AG04449 (cell line): ENCODE results near the gene KRTAP10-5.

Experiments
- CTCF ChIA-PET: fragments of 350-600 bp; formaldehyde crosslinking; extraction: SDS; loops from one replicate; lab custom pipeline; 2021; ENCODE audit warnings: antibody characterized with exemption; lab: Yijun Ruan, JAX
- POLR2A ChIA-PET: fragments of 400-600, 350-600 bp; formaldehyde crosslinking; extraction: SDS; loops from one replicate; lab custom pipeline; 2020; ENCODE audit warnings: antibody characterized with exemption, inconsistent platforms; lab: Yijun Ruan, JAX
- DNase-seq: peaks from one replicate; pipeline ENCODE4 v3.0.0-alpha.2; 2010; ENCODE audit warnings: low read depth, low spot score
- H3K4me3 ChIP-seq: 2 replicates; pipeline ENCODE4 v1.5.1; 2011; ENCODE audit warnings: low read depth, mild to moderate bottlenecking, control low read depth, low read length
- TF ChIP-seq, protein P1 (sequence below): IDR thresholded peaks from one replicate; pipeline ENCODE4 v1.5.1; 2011; ENCODE audit warnings: mild to moderate bottlenecking, moderate library complexity, low read length, control low read depth, inconsistent platforms; ENCODE audit not compliant: insufficient read depth; ENCODE audit errors: missing control alignments

Gene KRTAP10-5

DNA sequence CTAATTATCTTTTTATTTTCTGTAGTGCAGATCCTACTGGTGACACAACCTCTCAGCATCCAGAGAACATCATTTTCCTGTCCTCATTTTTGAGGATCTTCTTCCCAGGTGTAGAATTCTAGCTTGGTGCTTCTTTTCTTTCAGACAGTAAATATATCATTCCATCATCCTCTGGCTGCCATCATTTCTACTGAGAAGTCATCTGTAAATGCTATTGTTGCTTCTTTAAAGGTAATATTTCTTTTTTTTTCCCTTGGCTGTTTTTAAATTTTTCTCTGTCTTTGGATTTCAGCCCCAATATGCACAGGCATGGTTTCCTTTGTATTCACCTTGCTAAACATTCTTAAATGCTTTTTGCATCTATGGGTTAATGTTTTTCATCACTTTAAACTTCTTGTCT, 43.2 kb upstream of the KRTAP10-5 start:
- ChIA-PET POLR2A (no interaction called here), CTCF (no interaction called here)
- no peak overlapping the region for H3K4me3 ChIP-seq
- TF ChIP-seq, protein P1, sequence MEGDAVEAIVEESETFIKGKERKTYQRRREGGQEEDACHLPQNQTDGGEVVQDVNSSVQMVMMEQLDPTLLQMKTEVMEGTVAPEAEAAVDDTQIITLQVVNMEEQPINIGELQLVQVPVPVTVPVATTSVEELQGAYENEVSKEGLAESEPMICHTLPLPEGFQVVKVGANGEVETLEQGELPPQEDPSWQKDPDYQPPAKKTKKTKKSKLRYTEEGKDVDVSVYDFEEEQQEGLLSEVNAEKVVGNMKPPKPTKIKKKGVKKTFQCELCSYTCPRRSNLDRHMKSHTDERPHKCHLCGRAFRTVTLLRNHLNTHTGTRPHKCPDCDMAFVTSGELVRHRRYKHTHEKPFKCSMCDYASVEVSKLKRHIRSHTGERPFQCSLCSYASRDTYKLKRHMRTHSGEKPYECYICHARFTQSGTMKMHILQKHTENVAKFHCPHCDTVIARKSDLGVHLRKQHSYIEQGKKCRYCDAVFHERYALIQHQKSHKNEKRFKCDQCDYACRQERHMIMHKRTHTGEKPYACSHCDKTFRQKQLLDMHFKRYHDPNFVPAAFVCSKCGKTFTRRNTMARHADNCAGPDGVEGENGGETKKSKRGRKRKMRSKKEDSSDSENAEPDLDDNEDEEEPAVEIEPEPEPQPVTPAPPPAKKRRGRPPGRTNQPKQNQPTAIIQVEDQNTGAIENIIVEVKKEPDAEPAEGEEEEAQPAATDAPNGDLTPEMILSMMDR, result no peak
- DNase-seq, result no peak

DNA sequence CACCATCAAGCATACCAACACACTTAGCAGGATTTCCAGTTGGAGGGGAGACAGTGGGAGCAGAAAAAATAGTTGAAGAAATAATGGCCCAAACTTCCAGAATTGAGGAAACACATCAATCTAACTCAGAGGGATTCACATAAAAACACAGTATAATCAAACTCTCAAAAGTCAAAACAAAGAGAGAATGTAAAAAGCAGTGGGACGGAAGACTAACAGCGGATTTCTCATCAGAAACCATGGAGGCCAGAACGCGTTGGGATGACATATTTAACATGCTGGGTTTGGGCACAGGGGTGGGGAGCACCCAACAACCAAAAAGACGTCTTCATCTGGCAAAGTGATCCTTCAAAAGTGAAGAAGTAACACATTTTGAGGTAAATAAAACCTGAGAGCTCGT, 39.5 kb upstream of the KRTAP10-5 start:
- H3K4me3 ChIP-seq, result no peak overlapping the region
- no peak for DNase-seq
- ChIA-PET CTCF (interaction anchor here (0.5 to 1.9 kb wide), 2 partner anchors 38 to 174 kb away, joined by 3 to 8 read pairs; no protein-coding TSS in a partner anchor), POLR2A (no interaction called here)
- TF ChIP-seq, protein P1, result no peak

DNA sequence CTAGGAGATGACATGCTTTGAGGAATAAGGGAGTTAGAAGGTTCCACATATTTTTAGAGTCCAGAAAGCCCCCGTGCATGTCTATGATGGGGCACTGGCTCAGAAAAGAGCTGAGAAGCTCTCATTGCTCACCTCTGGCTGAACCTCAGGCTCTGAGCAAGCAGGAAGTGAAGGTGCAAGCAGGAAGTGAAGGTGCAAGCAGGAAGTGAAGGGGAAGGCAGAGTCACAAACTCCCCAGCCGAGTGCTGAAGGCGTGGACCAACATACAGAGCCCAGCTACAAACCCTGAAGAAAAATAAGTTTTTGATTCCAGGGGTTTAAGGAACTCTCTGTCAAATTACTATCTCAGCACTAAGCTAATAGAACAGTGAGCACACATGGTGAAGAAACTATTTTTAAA, 38.5 kb upstream of the KRTAP10-5 start:
- TF ChIP-seq, protein P1, result no peak
- DNase-seq, result no peak
- H3K4me3 ChIP-seq, result no peak overlapping the region
- ChIA-PET POLR2A (no interaction called here), CTCF (interaction anchor here (1.1 to 1.9 kb wide), 2 partner anchors 124 to 175 kb away, joined by 4 to 8 read pairs; no protein-coding TSS in a partner anchor)

DNA sequence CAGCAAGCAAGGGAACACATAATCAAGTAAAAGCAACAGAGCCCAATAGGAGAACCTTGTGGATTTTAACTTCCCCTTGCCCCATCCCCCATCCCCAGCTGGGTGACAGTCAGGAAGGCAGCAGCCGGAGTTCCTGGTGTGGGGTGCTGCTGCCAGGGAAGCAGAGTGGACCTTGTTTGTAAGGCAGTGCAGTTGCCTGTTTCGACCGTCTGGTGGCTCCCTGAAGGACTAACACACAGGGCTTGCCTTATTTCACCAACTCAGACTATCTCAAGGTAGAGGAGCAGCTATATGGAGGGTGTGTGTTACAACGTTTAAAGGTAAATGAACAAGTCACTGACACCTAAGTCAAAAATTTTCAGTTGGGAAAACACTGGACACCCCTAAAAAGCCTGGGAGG, 38.1 kb upstream of the KRTAP10-5 start:
- CTCF ChIA-PET, result interaction anchor here (1.1 to 1.9 kb wide), 2 partner anchors 124 to 175 kb away, joined by 4 to 8 read pairs; no protein-coding TSS in a partner anchor
- H3K4me3 ChIP-seq, result no peak overlapping the region
- DNase-seq, result no peak
- TF ChIP-seq, protein P1, result no peak
- POLR2A ChIA-PET, result no interaction called here

DNA sequence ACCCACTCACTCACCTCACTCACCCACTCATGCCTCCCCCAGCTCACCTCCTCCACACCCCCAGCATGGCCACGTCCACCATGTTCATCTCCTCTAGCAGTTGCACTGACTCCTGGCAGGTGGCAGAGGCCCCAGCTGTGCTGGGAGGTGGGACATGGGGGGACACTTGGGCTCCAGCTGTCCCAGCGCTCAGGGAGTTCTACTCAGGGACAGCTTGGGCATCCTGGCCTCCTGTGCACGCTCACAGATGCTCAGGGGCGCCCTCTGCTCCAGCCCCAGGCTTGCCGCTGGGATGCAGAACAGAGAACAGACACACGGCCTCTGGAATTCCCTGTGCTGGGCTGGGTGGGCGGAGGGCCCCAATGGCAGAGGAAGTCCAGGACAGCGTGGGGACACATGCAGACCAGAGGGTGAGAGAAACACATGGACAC, 36.7 kb upstream of the KRTAP10-5 start:
- TF ChIP-seq, protein P1, result no peak
- no peak overlapping the region for H3K4me3 ChIP-seq
- ChIA-PET CTCF (no interaction called here), POLR2A (no interaction called here)
- DNase-seq, result no peak

DNA sequence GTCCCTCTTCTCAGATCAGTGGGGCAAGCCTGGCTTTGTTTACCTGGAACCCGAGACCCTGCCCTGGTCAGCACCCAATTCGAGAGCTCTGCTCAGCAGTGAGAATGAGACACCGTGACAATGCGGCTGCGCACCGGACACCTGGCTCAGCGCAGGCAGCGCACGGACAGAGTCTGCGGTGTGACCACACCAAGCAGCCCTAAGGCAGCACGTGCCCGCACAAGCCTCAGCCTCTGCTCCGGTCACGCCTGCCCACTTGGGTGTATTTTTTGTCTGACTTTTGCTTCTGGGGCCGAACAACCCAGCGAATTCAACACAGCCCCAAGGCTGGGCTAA, 36.2 kb upstream of the KRTAP10-5 start:
- CTCF ChIA-PET, result no interaction called here
- DNase-seq, result no peak
- POLR2A ChIA-PET, result no interaction called here
- no peak overlapping the region for H3K4me3 ChIP-seq
- TF ChIP-seq, protein P1, result no peak
